PC-9 (cell line): ENCODE measurements around the gene EFNA2. TPM values are rescaled to one million over a fixed set of nuclear protein-coding genes. Genes with fewer than 3 reads are reported as not detected.

ENCODE experiments used
- BruUV-seq: library from RNA; stranded (reverse); fragments of 400-500 nt; replicated peaks from 2 replicates; lab custom pipeline; 2021; lab: Mats Ljungman, UMichigan
- CTCF ChIA-PET: fragments of 300-600 bp; sonication (Branson Sonifier 250); formaldehyde crosslinking; loops from one replicate; lab custom pipeline; 2022; ENCODE audit warnings: antibody characterized with exemption; lab: Charles Lee
- POLR2A ChIA-PET: fragments of 300-600 bp; sonication (Branson Sonifier 250); formaldehyde crosslinking; loops from one replicate; lab custom pipeline; 2022; ENCODE audit warnings: antibody characterized with exemption; ENCODE audit not compliant: unreplicated experiment; lab: Charles Lee
- DNase-seq, 2 experiments: peaks; one replicate each; pipeline versions ENCODE4 v3.0.0 to v3.0.0-alpha.2; 2015 to 2022; ENCODE audit warnings: mixed read lengths in 1 of 2
- H2AFZ ChIP-seq: fragments of 200-600 bp; sonication (generic); 2 replicates; pipeline ENCODE4 v1.8.1; 2017; ENCODE audit warnings: antibody characterized with exemption
- H3F3A ChIP-seq: fragments of 200-600 bp; sonication (generic); 2 replicates; pipeline ENCODE4 v1.8.1; 2017; ENCODE audit warnings: antibody characterized with exemption, mild to moderate bottlenecking, low read depth; ENCODE audit not compliant: insufficient read depth
- H3K27ac ChIP-seq: fragments of 200-600 bp; sonication (generic); 2 replicates; pipeline ENCODE4 v1.6.1; 2016; ENCODE audit warnings: mixed run types
- H3K27me3 ChIP-seq: fragments of 200-600 bp; sonication (generic); 2 replicates; pipeline ENCODE4 v1.6.1; 2016; ENCODE audit warnings: low read depth, mixed run types; ENCODE audit not compliant: insufficient read depth
- H3K36me3 ChIP-seq: fragments of 200-600 bp; sonication (generic); 2 replicates; pipeline ENCODE4 v1.6.1; 2016; ENCODE audit warnings: low read depth, mixed run types
- H3K4me1 ChIP-seq: fragments of 200-600 bp; sonication (generic); replicated peaks from 2 replicates; pipeline ENCODE4 v1.6.1; 2016; ENCODE audit warnings: mixed run types; ENCODE audit not compliant: insufficient read depth
- H3K4me2 ChIP-seq: fragments of 200-600 bp; sonication (generic); 2 replicates; pipeline ENCODE4 v1.6.1; 2017; ENCODE audit warnings: mixed run types
- H3K4me3 ChIP-seq: fragments of 200-600 bp; sonication (generic); 2 replicates; pipeline ENCODE4 v1.6.1; 2016; ENCODE audit warnings: mixed run types
- H3K79me2 ChIP-seq: fragments of 200-600 bp; sonication (generic); 2 replicates; pipeline ENCODE4 v1.6.1; 2017; ENCODE audit warnings: low read depth, mixed run types
- H3K9me2 ChIP-seq: fragments of 200-600 bp; sonication (generic); 2 replicates; pipeline ENCODE4 v1.8.1; 2017; ENCODE audit warnings: mild to moderate bottlenecking; ENCODE audit not compliant: insufficient read depth
- H3K9me3 ChIP-seq: fragments of 200-600 bp; sonication (generic); 2 replicates; pipeline ENCODE4 v1.8.1; 2016; ENCODE audit warnings: low read depth; ENCODE audit not compliant: insufficient read depth
- H4K20me1 ChIP-seq: fragments of 200-600 bp; sonication (generic); 2 replicates; pipeline ENCODE4 v1.8.1; 2017; ENCODE audit not compliant: insufficient read depth
- EZH2 ChIP-seq: fragments of 200-600 bp; sonication (generic); IDR thresholded peaks from 2 replicates; pipeline ENCODE4 v1.8.0; 2017; ENCODE audit warnings: antibody characterized with exemption, low read depth
- intact Hi-C: fragments of 100-400 bp; cut with micrococcal nuclease; formaldehyde crosslinking; loops from one replicate; pipeline ENCODE4 v1.10.0; 2022; ENCODE audit not compliant: unreplicated experiment
- total RNA-seq: library from RNA; stranded (reverse); gene quantifications from 2 replicates; pipeline ENCODE4 v1.2.3, GENCODE V29; 2021
- TF ChIP-seq, protein P1 (sequence below): fragments of 200-600 bp; sonication (generic); conservative IDR thresholded peaks from 2 replicates; pipeline ENCODE4 v1.6.1; 2017; ENCODE audit warnings: mixed run types, antibody characterized with exemption, mild to moderate bottlenecking, moderate library complexity

Gene EFNA2
- total RNA-seq, 1 experiment from 2014 or later = not detected

DNA sequence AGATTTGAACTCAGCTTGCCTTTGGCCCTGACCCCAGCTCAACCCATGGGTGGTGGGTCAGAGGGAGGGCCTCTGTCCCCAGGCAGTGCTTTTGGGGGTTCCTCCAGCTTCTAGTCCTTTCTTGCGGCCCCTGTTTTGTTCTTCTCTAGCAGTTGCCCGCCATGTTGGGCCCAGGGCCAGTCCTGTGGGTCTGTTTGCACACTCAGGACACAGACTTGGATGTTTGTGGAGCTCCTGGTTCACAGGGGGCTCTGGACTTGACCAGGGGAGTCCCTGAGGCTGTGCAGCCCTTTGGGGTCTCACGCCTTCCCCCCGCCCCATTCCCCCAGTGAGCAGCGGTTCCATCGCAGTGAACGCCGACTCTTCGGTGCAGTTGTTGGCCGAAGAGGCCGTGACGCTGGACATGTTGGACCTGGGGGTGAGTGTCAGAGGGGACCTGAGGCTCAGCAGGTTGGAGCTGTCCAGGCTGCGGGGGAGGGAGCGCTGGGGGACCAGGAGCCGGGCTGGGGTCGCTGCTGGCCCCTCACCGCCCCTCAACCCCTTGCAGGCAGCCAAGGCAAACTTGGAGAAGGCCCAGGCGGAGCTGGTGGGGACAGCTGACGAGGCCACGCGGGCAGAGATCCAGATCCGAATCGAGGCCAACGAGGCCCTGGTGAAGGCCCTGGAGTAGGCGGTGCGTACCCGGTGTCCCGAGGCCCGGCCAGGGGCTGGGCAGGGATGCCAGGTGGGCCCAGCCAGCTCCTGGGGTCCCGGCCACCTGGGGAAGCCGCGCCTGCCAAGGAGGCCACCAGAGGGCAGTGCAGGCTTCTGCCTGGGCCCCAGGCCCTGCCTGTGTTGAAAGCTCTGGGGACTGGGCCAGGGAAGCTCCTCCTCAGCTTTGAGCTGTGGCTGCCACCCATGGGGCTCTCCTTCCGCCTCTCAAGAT is 41.6 kb upstream of the EFNA2 start:
- ChIA-PET POLR2A (interaction anchor here (0.6 to 1.7 kb wide), 5 partner anchors 9 to 179 kb away, joined by 3 to 23 read pairs (median 3); partner anchors contain the start of gene CIRBP), CTCF (interaction anchor here (0.5 to 3.0 kb wide), 8 partner anchors 9 to 581 kb away, joined by 3 to 76 read pairs (median 4); partner anchors contain the start of genes CIRBP and RNF126)
- H3K4me1 ChIP-seq = peaks cover 32% of the 10 kb centered on the region
- intact Hi-C loops = no loop called here
- no TSS peak for BruUV-seq
- H3K9me2 ChIP-seq = no peaks in the 10 kb centered on the region
- no peak overlapping the region for H2AFZ ChIP-seq
- TF ChIP-seq, protein P1, sequence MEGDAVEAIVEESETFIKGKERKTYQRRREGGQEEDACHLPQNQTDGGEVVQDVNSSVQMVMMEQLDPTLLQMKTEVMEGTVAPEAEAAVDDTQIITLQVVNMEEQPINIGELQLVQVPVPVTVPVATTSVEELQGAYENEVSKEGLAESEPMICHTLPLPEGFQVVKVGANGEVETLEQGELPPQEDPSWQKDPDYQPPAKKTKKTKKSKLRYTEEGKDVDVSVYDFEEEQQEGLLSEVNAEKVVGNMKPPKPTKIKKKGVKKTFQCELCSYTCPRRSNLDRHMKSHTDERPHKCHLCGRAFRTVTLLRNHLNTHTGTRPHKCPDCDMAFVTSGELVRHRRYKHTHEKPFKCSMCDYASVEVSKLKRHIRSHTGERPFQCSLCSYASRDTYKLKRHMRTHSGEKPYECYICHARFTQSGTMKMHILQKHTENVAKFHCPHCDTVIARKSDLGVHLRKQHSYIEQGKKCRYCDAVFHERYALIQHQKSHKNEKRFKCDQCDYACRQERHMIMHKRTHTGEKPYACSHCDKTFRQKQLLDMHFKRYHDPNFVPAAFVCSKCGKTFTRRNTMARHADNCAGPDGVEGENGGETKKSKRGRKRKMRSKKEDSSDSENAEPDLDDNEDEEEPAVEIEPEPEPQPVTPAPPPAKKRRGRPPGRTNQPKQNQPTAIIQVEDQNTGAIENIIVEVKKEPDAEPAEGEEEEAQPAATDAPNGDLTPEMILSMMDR = peak; percentile 81
- no peak for TF ChIP-seq EZH2
- no peaks in the 10 kb centered on the region for H3K27me3 ChIP-seq
- DNase-seq = peak in 1 of 2 experiments; percentile 77
- H3K9me3 ChIP-seq = no peaks in the 10 kb centered on the region
- peaks cover 32% of the 10 kb centered on the region for H3F3A ChIP-seq
- peaks cover 9% of the 10 kb centered on the region for H3K79me2 ChIP-seq
- H3K4me2 ChIP-seq = peak overlapping the region; percentile 40; the same call in 1 of the 2 replicates
- no peaks in the 10 kb centered on the region for H4K20me1 ChIP-seq
- no peak overlapping the region for H3K27ac ChIP-seq
- no peaks in the 10 kb centered on the region for H3K36me3 ChIP-seq
- H3K4me3 ChIP-seq = no peak overlapping the region

- no peak for DNase-seq
- no peaks in the 10 kb centered on the region for H3K9me3 ChIP-seq
- TF ChIP-seq EZH2 = no peak
- TF ChIP-seq, protein P1 = no peak
- H3K36me3 ChIP-seq = no peaks in the 10 kb centered on the region
- intact Hi-C loops = loop anchor here (5.0 kb wide), 1 partner anchor 63 kb away; no protein-coding TSS in a partner anchor
- H3K4me1 ChIP-seq = peaks cover 32% of the 10 kb centered on the region
- H2AFZ ChIP-seq = no peak overlapping the region
- H3F3A ChIP-seq = peaks cover 24% of the 10 kb centered on the region
- CTCF ChIA-PET = interaction anchor here (0.5 to 3.0 kb wide), 6 partner anchors 8 to 582 kb away, joined by 3 to 76 read pairs (median 6); partner anchors contain the start of genes CIRBP and RNF126
- BruUV-seq = no TSS peak
- no peaks in the 10 kb centered on the region for H4K20me1 ChIP-seq
- no peaks in the 10 kb centered on the region for H3K27me3 ChIP-seq
- H3K9me2 ChIP-seq = no peaks in the 10 kb centered on the region
- peak overlapping the region; percentile 40; the same call in 1 of the 2 replicates for H3K4me2 ChIP-seq
- peaks cover 10% of the 10 kb centered on the region for H3K79me2 ChIP-seq
- H3K27ac ChIP-seq = no peak overlapping the region
- no peak overlapping the region for H3K4me3 ChIP-seq
- POLR2A ChIA-PET = interaction anchor here (0.6 to 1.7 kb wide), 4 partner anchors 8 to 31 kb away, joined by 3 to 23 read pairs (median 7); partner anchors contain the start of gene CIRBP
Measured at GRCh38 chr19:1244693-1245451, 40.8 kb upstream of the EFNA2 start.
